ENCODE data around the gene NPHS1.
"Not testable (repeated sequence)": the region's sequence is repeated elsewhere in the genome, so short reads cannot be mapped to it uniquely, and the experiment has no call there.

NPHS1 gene

DNA sequence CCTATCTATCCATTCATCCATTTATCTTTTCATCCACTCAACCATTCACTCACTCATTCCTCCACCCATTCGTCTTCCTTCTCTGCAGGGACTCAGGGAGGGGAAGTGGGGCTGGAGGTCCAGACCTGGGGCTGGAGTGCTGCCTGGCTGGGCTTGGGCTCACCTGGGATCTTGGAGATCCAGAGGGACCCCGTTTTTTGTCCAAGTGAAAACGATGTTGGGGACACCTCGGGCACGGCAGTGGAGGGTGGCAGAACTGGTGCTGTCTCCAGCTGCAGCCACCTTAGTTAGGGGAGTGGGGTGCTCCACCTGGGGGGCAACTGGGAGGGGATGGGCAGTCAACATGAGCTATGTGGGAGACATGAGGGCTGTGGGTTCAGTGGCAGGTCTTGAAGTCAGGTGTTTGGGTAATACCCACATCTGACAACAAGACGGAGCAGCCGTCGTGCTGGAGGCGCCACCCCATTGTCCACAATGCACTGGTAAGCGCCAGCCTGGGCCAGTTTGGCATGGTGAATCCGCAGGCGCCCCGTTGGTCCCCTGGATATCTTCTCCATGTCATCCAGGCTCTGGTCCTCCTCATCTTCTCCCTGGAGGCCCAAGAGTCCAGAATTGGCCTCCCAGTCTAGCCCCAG, 10.2 kb downstream of the NPHS1 start:
- no peak overlapping the region for H3K4me3 ChIP-seq (ENCODE audit: low read depth, low read length)
- TF ChIP-seq, protein P1, sequence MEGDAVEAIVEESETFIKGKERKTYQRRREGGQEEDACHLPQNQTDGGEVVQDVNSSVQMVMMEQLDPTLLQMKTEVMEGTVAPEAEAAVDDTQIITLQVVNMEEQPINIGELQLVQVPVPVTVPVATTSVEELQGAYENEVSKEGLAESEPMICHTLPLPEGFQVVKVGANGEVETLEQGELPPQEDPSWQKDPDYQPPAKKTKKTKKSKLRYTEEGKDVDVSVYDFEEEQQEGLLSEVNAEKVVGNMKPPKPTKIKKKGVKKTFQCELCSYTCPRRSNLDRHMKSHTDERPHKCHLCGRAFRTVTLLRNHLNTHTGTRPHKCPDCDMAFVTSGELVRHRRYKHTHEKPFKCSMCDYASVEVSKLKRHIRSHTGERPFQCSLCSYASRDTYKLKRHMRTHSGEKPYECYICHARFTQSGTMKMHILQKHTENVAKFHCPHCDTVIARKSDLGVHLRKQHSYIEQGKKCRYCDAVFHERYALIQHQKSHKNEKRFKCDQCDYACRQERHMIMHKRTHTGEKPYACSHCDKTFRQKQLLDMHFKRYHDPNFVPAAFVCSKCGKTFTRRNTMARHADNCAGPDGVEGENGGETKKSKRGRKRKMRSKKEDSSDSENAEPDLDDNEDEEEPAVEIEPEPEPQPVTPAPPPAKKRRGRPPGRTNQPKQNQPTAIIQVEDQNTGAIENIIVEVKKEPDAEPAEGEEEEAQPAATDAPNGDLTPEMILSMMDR (IDR thresholded peaks at IDR 0.05; ENCODE audit: low read depth, low read length): no peak

DNA sequence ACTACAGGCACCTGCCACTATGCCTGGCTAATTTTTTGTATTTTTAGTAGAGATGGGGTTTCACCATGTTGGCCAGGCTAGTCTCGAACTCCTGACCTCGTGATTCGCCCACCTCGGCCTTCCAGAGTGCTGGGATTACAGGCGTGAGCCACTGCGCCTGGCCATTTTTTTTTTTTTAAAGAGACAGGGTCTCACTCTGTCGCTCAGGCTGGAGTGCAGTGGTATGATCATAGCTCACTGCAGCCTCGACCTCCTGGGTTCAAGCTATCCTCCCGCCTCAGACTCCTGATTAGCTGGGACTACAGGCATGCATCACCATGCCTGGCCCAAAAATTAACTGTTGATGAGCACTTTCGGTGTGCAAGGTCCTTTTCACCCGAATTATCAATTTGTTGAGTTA, 16.2 kb downstream of the NPHS1 start:
- not testable (repeated sequence) for H3K4me3 ChIP-seq (ENCODE audit: low read depth, low read length)

- no peak overlapping the region for H3K4me3 ChIP-seq (ENCODE audit: low read depth, low read length)
- TF ChIP-seq, protein P1 (IDR thresholded peaks at IDR 0.05; ENCODE audit: low read depth, low read length): no peak
Measured at GRCh38 chr19:35833972-35834371, 18.3 kb downstream of the NPHS1 start.

- H3K4me3 ChIP-seq (ENCODE audit: low read depth, low read length): no peak overlapping the region
- TF ChIP-seq, protein P1 (IDR thresholded peaks at IDR 0.05; ENCODE audit: low read depth, low read length): no peak
Measured at GRCh38 chr19:35832054-35832453, 20.2 kb downstream of the NPHS1 start.

- TF ChIP-seq, protein P1 (IDR thresholded peaks at IDR 0.05; ENCODE audit: low read depth, low read length): no peak
- no peak overlapping the region for H3K4me3 ChIP-seq (ENCODE audit: low read depth, low read length)
Measured at GRCh38 chr19:35830986-35831385, 21.3 kb downstream of the NPHS1 start.

GRCh38 chr19:35828692-35829301, 23.5 kb downstream of the NPHS1 start:
- TF ChIP-seq, protein P1 (IDR thresholded peaks at IDR 0.05; ENCODE audit: low read depth, low read length): no peak
- H3K4me3 ChIP-seq (ENCODE audit: low read depth, low read length): no peak overlapping the region

DNA sequence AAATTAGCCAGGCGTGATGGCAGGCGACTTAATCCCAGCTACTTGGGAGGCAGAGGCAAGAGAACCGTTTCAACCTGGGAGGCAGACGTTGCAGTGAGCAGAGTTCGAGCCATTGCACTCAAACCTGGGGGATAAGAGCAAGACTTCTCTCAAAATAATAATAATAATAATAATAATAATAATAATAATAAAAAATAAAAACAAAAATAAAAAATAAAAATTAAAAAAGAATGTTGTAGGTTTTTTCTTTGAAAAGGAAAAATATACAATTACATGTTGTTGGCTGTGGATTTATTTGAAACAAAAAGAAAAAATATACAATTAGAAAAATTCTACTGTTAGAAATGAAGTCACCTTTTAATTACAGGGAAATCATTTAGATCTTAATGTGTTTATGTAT, 28.2 kb downstream of the NPHS1 start:
- H3K4me3 ChIP-seq (ENCODE audit: low read depth, low read length): no peak overlapping the region
- TF ChIP-seq, protein P1 (IDR thresholded peaks at IDR 0.05; ENCODE audit: low read depth, low read length): no peak

- no peak overlapping the region for H3K4me3 ChIP-seq (ENCODE audit: low read depth, low read length)
- TF ChIP-seq, protein P1 (IDR thresholded peaks at IDR 0.05; ENCODE audit: low read depth, low read length): no peak
Measured at GRCh38 chr19:35822579-35822978, 29.7 kb downstream of the NPHS1 start.
